Posterior vena cava (tissue), 2 donors: ENCODE results near the gene SQSTM1. TPM values are rescaled to one million over a fixed set of nuclear protein-coding genes. Genes with fewer than 3 reads are reported as not detected.
A peak's percentile ranks its signal among the peaks of the same experiment; 100 is the strongest.
"Not testable (repeated sequence)": the region's sequence is repeated elsewhere in the genome, so short reads cannot be mapped to it uniquely, and the experiment has no call there.

ENCODE experiments used
- DNase-seq: peaks from one replicate; pipeline ENCODE4 v3.0.0-alpha.2; 2020; ENCODE audit warnings: low spot score
- intact Hi-C, 2 donors: fragments of 100-400 bp; cut with DNase I; formaldehyde crosslinking; loops; one replicate each; pipeline versions ENCODE4 v1.14.1 to v1.14.2; 2022 to 2023
- total RNA-seq, 2 donors: library from RNA; stranded (reverse); fragmentation: NEBNext Ultra II Directional; extraction: Animal tissue kit (Norgen Biotek cat#: 25700); gene quantifications; one replicate each; pipeline ENCODE4 v1.2.1, GENCODE V29; 2021
- donor health status: DM: yes; HTN: yes; CAD: no.
- donor health status: DM: yes; HTN: yes; CAD: no.

The SQSTM1 gene
- total RNA-seq, 2 donors from 2014 or later, result 245 to 333 TPM

DNA sequence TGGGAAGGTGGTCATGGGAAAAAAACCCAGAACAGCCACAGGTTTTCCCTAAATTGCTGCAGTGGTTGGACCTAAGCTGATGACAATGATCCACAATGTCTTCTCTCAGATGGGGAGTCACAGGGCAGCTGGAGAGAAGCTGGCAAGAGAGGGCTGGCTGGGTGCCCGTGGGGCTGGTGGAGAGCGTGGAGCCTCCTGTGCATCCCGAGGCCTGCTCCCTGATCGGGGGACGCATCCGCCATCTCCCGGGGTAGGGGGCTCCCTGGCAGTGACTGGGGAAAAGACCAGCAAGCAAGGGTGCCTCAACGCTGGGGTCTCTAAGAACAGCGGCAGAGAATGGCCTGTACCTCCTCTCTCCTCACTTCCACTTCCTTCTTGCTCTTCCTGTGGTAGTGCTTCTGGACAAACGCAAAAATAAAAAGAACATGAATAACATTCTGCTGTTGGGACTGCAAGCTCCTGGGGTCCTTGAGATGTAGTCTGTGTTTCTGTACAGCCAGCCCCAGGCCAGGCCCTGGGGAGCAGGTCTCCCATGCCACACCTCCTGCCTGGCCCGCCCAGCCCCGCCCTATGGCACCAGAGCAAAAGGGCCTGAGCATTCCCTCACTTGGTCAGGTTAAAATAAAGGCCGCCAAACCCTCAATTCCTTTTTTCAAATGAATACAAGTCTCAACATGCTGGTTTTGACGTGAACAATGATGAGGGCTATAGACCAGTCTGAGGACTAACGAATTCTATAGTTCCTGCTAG, 45.0 kb downstream of the SQSTM1 start:
- DNase-seq, result peak; percentile 79
- intact Hi-C loops, result no loop called here

DNA sequence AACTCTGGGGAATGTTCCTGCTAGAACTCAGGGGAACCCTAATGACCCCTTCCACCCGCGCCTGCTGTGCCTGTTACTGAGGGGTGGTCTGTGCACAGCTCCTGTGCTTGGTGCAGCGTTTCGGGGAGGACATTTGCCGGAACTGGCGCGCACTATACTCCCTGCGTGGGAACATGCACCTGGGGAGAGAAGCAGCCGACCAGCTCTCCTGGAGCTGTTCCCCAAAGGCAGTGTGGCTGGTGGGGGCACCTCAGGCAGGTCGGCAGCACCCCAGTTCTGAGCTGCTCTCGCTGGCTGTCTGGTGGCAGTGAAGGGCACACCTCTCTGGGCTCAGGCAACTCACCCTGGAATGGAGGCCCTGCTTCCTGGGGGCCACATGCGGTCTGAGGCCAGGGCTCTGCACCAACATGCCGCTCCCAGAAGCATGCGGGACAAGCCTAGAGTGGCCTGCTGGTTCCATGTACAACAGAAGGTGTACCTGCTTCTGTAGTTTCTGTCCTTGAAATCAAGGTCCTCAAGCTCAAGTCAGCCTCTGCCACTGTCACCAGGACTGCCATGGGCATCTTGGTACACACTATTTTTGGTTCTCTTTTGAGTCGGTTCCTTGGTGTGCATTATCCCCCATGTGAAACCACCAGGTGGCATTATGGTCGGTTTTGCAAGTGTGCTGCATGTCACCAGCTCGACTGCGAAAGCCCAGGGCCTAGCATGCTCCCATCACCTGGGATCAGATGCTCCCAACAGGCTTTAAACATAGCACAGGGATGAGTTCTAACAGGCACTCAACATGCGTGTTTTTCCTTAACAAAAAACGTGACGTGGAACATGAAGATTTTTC, 45.8 kb downstream of the SQSTM1 start:
- intact Hi-C loops, result no loop called here
- peak; percentile 82 for DNase-seq

- peak; percentile 28 for DNase-seq
- intact Hi-C loops, result no loop called here
Measured at GRCh38 chr5:179867079-179867465, 46.4 kb downstream of the SQSTM1 start.

- intact Hi-C loops, result no loop called here
- DNase-seq, result peak; percentile 61
Measured at GRCh38 chr5:179867476-179867875, 46.8 kb downstream of the SQSTM1 start.

DNA sequence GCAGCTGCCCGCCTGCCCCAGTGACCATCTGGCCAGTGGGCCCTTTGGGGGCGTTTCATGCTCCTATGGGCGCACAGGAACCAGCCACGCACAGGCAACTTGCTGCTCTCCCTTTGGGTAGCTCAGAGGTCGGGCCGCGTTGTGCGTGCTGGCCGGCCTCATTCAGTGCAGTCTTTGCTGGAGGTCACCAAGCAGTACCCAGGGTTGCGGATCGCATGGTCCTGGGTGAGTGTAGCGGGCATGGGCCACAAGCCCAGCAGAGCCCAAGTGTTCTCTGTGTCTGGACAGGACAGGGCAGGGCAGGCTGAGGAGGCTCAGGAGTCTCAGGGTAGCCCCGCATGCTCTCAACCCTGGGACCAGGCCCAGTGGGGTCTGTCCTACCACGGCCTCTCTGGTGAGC, 47.8 kb downstream of the SQSTM1 start:
- intact Hi-C loops, result no loop called here

GRCh38 chr5:179869101-179869500, 48.4 kb downstream of the SQSTM1 start:
- intact Hi-C loops, result no loop called here
- DNase-seq, result peak; percentile 58

More for the DNA sequence above, 47.8 kb downstream of the SQSTM1 start:
- peak; percentile 57 for DNase-seq

DNA sequence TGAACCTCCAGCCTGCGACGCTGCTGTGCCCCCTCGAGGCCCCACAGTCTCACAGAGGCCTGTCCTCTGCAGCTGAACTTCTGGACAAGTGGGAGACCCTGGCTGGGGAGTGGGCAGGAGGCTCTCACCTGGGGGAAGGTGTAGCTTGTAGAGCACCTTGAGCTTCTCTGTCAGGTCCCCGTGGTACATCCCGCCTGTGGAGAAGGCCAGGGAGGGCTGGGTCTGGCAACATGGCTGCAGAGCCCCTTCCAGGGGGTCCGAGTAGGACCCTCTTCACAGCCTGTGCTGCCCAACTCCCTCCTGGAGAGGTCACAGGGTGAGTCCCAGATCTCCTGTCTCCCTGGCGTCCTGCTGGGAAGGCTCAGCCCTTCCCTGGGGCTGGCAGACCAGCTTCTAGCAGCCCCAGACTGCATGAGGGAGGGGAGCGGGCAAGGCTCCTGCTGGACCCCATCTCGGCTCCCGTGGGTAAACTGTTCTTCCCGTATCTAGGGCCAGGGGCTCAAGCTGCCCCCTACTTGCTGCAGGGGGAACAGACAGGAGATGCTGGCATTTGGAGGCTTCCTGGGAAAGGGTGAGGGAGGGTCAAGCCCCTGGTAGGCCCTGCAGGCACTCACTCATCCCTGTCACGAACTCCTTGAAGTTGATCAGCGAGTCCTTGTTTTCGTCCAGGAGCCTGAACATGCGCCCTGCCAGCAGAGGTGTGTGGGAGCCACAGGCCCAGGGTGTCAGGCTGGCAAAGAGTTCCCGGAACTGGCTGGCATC, 49.1 kb downstream of the SQSTM1 start:
- intact Hi-C loops, result no loop called here

DNA sequence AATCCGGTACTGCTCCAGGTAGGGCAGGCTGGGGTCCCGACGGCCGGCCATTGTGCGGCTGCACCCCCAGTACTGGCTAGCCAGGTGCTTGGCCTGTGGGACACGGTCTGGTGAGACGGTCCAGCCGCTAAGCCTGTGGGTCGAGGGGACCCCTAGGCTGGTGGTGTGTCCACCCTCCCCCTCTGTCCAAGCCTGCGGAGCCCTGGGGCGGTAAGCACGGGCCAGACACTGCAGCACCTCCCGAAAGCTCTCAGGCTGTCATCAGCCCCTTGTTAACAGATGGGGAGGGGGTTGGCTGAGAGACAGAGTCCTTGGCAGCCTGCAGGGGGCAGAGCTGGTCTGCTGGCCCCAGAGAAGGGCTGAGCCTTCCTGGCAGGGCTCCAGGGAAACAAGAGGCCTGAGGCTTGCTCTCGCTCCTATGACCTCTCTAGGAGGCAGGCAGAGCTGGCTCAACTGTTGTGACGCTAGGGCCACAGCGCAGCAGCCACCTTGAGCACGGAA, 49.7 kb downstream of the SQSTM1 start:
- DNase-seq, result peak; percentile 78
- intact Hi-C loops, result no loop called here

More for the DNA sequence above, 49.1 kb downstream of the SQSTM1 start:
- DNase-seq, result peak; percentile 71

DNA sequence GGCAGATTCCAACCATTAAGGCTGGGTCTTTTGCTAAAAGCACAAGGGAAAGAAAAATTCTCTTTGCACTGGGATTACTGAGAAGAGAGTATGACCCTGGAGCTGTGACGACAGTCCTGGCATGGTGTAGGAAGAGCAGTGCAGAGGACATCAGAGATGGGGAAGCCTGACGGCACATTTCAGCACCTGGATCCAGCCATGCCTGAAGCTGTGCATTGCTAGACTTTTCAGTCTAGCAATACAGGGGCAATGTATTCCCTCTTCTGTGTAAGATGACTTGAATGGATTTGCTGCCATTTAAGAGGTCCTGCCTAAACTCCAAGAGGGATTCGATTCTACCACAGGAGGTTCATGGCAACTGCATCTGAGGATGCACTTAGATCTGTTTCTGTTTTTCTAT, 50.2 kb downstream of the SQSTM1 start:
- intact Hi-C loops, result no loop called here
- peak; percentile 37 for DNase-seq

- DNase-seq, result peak; percentile 71
- intact Hi-C loops, result not testable (repeated sequence)
Measured at GRCh38 chr5:179871533-179871932, 50.8 kb downstream of the SQSTM1 start.

DNA sequence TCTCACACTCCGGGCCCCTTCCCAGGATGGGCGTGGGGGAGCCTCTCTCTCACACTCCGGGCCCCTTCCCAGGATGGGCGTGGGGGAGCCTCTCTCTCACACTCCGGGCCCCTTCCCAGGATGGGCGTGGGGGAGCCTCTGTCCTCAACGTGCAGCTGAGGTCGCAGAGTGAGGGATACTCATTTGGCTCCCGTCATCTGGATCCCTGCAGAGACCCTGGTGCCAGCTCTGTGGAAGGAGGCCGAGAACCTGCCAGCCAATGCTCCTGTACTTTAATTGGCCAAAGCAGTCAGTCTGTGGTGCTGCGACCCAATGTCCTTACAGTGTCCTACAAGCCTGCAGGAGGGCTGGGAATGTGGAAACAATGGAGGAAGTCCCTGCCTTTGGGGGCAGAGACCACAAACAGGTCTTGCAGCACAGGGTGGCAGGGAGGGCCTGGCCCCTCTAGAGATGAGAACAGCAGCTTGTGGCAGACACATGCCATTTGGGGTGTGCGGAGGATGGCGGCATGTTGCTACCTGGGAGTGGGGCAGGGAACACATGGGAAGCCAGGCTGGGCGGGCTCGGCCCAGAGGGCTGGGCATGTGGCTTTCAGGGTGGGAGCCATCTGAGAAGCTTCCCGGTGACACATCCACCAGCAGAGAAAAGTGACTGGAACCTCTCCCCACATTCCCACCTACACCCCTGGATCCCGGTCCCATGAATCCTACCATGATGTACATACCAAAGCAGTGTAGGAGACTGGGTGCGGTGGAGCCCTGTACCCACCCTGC, 51.5 kb downstream of the SQSTM1 start:
- intact Hi-C loops, result no loop called here
- DNase-seq, result peak; percentile 43

DNA sequence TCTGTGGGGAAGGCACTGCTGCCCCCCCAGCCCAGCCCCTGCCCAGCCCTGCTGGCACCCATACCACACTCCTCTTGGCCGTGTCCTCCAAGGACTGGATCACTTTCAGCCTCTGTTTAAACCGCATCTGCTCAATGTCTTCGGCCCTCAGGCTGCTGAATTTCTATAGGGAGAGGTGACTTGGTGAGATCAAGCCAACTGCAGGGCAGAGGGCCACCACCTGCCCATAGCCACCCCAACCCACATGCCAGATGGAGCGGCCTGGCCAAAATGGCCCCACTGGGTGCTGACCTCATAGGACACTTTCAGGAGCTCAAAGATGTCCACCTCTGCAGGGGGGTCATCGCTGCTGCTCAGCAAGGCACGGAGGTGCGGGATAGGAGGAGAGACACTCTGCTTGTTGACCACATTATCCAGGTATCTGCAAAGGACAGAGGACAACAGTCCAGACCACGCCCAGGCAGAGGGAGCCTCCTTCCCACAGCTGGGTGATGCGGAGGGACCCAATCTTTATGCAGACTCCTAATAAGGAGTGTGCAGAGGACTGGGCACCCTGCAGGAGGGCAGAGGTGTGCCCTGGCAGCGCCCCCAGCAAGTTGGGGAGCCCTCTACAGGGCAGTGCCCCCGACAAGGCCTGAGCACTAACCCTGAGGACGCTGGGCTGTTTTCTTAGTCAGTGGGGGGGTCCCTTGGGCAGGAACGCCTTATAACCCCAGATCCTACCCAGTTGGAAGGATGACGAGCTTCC, 52.3 kb downstream of the SQSTM1 start:
- DNase-seq, result peak; percentile 56
- intact Hi-C loops, result no loop called here

DNA sequence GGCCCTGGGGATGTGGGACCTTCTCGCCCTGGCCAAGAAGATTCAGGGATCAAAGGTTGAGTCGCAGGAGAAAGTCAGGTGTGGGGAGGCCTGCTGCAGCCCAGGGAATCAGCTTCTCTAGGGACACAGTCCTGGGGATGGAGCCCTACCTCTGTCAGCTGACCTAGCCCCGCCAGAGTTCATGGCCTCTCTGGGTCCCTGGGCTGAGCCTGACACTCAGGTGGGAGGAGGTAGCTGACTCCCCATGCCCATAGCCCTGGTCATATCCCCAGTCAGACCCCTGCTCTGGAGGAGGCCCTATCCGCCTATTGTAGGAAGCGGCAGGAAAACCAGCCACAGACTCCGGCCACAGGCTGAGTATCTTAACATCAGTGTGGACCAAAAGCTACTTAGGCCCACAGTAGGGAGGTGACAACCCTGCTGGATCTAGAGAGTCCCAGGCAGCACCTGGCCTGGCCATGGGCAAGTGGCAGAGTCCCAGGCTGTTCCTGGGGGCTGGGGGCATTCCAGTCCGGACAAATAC, 52.9 kb downstream of the SQSTM1 start:
- DNase-seq, result peak; percentile 70
- intact Hi-C loops, result no loop called here

DNA sequence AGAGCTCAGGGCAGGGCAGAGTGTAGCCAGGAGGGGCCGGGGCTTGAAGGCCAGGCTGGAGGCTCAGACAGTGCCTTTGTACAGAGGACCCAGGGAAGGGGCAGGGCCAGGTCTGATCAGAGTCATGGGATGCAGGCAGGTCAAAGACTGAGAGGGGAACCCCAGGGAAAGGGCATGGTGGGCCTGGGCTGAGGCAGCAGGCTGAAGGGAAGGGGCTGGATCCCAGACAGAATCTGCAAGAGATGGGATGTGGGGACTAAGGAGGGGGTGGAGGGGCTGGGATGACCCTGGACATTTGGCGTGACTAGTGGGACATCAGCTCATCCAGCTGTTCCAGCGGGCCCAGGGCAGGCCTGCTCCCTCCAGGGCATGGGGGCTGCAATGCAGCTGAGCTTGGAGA, 53.4 kb downstream of the SQSTM1 start:
- intact Hi-C loops, result no loop called here
- peak; percentile 73 for DNase-seq

DNA sequence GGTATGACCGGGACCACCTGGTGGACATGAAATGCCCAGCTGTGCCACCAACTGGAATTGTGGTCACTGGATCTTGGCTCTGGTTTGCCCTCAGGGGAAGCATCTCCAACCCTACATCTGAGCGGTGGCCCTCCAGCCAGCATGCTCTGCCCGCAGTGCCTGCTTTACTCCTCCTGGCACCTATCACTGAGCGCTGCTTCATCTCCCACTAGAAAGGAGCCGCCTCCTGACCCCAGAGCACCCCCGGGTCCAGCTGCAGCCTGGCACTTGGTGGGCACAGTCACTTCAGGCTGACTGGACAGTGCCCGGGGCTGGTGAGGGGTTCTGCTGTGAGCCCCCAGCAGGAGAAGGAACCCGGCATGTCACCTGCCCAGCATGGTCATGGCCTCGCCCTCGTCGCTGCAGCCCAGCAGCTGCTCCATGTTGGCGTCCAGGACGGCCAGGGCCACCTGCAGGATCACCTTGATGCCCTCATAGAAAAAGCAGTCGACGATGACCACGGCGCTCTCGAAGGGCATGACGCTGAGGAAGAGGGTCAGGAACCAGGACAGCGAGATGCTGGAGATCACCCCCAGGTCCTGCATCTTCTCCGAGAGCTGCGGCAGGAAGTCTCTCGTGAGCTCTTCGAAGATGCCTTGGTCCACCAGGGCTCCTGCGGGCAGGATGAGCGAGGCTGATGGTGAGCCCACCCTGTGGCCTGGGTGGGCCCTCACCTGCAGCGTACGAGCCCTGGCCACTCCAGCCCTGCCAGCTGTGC, 54.0 kb downstream of the SQSTM1 start:
- intact Hi-C loops, result no loop called here

GRCh38 chr5:179875741-179876609, 55.3 kb downstream of the SQSTM1 start:
- intact Hi-C loops, result no loop called here
- DNase-seq, result peak; percentile 74

More for the DNA sequence above, 54.0 kb downstream of the SQSTM1 start:
- DNase-seq, result peak; percentile 46
